ENCODE data around the gene MNT. TPM values are rescaled to one million over a fixed set of nuclear protein-coding genes. Genes with fewer than 3 reads are reported as not detected.

MNT gene
- polyA plus RNA-seq, 6 donors from 2014 or later: 0.60 to 1.3 (median 0.90) TPM

DNA sequence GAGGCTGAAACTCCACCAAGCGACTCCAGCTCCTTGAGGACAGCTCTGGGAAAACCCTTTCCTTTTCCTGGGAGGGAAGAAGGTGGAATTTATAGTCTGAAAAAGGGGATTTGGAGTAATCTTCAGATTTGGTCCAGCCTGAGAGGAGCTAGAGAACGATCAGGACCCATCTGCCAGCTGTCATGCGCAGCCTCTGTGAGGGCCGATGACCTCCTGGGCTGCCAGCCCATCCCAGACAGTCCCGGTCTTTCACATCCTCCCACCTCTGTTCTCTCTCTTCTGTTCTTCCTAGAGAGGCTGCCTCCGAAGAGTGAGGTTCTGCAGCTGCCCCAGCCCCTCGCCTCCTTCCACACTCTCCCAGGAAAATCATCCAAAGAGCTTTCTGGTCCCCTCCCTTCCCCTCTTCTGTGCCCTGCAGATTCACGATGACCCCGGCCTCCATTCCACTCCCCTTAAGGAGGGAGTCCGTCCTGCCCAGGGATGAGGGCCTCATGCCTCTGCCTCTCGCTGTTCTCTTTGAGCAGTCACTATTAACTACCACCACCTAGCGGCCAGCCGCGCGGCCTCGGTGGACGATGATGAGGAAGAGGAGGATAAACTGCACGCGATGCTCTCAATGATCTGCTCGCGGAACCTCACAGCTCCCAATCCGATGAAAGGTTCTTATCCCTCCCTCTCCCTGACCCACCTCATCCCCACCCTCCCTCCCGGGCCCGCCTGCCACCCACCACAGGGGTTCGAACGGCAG, 33.9 kb downstream of the MNT start:
- H3K9me3 Mint-ChIP-seq: no peaks in the 10 kb centered on the region
- peaks cover 0 to 6% (median 2%) of the 10 kb centered on the region in 3 donors for H3K4me1 Mint-ChIP-seq
- peaks cover 0 to 7% of the 10 kb centered on the region in 2 donors for H3K36me3 Mint-ChIP-seq
- no peak for DNase-seq
- no peaks in the 10 kb centered on the region for H3K27me3 Mint-ChIP-seq
- H3K27ac Mint-ChIP-seq: no peak overlapping the region
- H3K4me3 Mint-ChIP-seq: peak overlapping the region in 1 of 8 donors; percentile 76
- no peak for ATAC-seq (ENCODE audit: low read depth in 2 of 2)

DNA sequence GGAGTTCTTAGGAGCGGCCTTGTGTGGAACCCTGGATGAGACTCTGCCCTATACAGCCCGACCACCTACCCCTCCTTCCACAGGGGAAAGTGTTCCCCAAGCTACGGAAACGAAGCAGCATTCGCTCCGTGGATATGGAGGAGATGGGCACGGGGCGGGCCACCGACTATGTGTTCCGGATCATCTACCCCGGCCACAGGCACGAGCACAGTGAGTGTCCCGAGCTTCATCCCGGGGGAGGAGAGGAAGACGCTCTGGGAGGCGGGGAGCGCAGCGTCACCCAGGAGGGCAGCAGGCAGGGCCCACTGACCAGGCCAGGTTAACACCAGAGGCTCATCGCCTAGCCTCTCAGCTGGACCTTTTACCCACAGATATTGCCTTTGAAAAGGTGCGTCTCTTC, 35.7 kb downstream of the MNT start:
- Mint-ChIP-seq H3K27me3 (no peaks in the 10 kb centered on the region), H3K36me3 (peaks cover 0 to 14% of the 10 kb centered on the region in 2 donors), H3K4me3 (no peak overlapping the region), H3K27ac (no peak overlapping the region), H3K4me1 (peaks cover 0 to 4% (median 2%) of the 10 kb centered on the region in 3 donors), H3K9me3 (no peaks in the 10 kb centered on the region)
- ATAC-seq (ENCODE audit: low read depth in 2 of 2) (no peak), DNase-seq (no peak)

DNA sequence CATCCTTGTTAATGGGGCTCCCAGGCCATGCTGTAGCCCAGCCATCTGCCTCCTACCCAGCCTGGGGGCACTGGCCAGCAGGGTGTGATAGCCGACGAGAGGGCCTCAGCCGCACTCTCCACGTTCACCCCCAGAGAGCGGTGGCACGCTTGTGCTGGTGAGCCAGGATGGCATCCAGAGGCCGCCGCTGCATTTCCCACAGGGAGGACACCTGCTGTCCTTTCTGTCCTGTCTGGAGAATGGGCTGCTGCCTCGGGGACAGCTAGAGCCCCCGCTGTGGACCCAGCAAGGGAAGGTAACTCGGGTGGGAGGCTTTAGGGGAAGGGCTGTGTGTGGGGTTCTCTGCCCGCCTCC, 36.1 kb downstream of the MNT start:
- no peak overlapping the region for H3K4me3 Mint-ChIP-seq
- no peak for DNase-seq
- no peaks in the 10 kb centered on the region for H3K27me3 Mint-ChIP-seq
- no peak overlapping the region for H3K27ac Mint-ChIP-seq
- H3K36me3 Mint-ChIP-seq: peaks cover 0 to 14% of the 10 kb centered on the region in 2 donors
- no peaks in the 10 kb centered on the region for H3K9me3 Mint-ChIP-seq
- ATAC-seq (ENCODE audit: low read depth in 2 of 2): no peak
- peaks cover 0 to 2% (median 0%) of the 10 kb centered on the region in 3 donors for H3K4me1 Mint-ChIP-seq

DNA sequence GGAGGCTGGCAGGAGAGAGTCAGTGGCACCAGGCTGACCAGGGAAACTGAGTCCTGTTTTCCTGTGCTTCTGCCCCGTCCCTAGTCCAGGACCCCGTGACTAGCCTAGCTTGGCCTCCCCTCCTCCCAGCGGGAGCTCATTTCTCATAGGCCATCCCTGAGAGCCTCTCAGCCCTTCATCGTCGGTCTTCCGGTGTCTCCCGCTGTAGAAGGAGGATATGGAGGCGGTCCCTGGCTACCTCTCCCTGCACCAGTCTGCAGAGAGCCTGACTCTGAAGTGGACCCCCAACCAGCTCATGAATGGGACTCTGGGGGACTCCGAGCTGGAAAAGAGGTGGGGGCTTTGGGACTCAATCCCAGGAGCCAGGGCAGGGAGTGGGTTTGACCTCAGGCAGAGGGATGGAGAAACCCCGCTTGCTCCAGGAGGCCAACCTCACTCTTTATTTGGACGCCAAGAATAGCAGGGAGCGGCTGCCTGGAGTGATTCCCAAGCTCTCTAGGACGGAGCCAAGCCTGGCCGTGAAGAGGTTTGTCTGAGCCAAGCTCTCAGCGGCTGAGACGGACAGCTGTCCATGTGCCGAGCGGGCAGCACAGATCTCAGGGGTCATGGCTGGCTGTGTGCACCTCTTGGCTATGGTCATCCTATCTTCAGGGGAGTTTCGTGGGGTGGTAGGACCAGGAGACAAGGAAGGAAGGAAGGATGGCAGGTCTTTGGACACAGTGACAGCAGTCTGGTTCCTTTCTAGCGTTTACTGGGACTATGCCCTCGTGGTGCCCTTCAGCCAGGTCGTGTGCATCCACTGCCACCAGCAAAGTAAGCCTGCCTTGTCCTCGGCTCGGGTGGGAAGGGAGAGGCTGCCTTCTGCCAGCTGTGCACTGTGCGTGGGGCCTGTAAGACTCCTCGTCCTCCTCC, 36.8 kb downstream of the MNT start:
- DNase-seq: no peak
- no peak overlapping the region for H3K27ac Mint-ChIP-seq
- no peaks in the 10 kb centered on the region for H3K9me3 Mint-ChIP-seq
- peaks cover 0 to 2% (median 0%) of the 10 kb centered on the region in 3 donors for H3K4me1 Mint-ChIP-seq
- peak overlapping the region in 1 of 8 donors; percentile 20 for H3K4me3 Mint-ChIP-seq
- H3K36me3 Mint-ChIP-seq: peaks cover 0 to 14% of the 10 kb centered on the region in 2 donors
- no peaks in the 10 kb centered on the region for H3K27me3 Mint-ChIP-seq
- no peak for ATAC-seq (ENCODE audit: low read depth in 2 of 2)

DNA sequence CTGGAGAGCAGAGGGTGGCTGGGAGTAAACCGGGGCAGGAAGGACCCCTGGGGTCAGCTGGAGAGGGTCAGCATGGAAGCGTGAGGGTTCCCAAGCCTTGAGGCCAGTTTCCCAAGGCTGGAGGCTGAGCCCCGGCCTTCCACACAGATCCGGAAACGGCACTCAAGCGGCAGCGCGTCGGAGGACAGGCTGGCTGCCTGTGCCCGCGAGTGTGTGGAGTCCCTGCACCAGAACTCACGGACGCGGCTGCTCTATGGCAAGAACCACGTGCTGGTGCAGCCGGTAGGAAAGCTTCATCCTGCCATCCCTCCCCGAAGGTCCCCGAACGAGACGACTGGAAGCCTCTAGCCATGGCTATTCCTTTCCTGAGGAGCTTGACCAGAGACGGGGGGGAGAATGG, 37.5 kb downstream of the MNT start:
- DNase-seq: no peak
- no peaks in the 10 kb centered on the region for H3K9me3 Mint-ChIP-seq
- no peak for ATAC-seq (ENCODE audit: low read depth in 2 of 2)
- H3K27ac Mint-ChIP-seq: no peak overlapping the region
- peaks cover 0 to 14% of the 10 kb centered on the region in 2 donors for H3K36me3 Mint-ChIP-seq
- H3K4me1 Mint-ChIP-seq: peaks cover 0 to 2% (median 0%) of the 10 kb centered on the region in 3 donors
- no peaks in the 10 kb centered on the region for H3K27me3 Mint-ChIP-seq
- H3K4me3 Mint-ChIP-seq: no peak overlapping the region

DNA sequence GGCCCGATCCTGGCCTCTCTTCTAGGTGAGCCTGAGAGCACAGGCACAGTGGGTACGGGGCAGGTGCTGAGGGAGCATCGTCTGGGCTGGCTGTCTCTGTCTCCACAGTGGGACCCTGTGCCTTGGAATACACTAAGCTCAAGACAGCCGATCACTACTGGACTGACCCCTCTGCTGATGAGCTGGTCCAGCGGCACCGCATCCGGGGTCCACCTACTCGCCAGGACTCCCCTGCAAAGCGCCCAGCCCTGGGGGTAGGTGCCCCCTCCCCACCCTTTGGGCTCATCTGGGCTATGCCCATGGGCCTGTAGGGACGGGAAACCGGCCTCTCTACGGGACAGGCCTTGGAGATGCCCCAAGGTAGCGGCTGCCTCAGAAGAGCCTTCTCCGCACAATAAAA, 38.0 kb downstream of the MNT start:
- Mint-ChIP-seq H3K27me3 (no peaks in the 10 kb centered on the region), H3K36me3 (peaks cover 0 to 14% of the 10 kb centered on the region in 2 donors), H3K27ac (no peak overlapping the region), H3K4me3 (no peak overlapping the region), H3K4me1 (peaks cover 0 to 2% (median 0%) of the 10 kb centered on the region in 3 donors), H3K9me3 (no peaks in the 10 kb centered on the region)
- no peak for DNase-seq
- ATAC-seq (ENCODE audit: low read depth in 2 of 2): no peak

DNA sequence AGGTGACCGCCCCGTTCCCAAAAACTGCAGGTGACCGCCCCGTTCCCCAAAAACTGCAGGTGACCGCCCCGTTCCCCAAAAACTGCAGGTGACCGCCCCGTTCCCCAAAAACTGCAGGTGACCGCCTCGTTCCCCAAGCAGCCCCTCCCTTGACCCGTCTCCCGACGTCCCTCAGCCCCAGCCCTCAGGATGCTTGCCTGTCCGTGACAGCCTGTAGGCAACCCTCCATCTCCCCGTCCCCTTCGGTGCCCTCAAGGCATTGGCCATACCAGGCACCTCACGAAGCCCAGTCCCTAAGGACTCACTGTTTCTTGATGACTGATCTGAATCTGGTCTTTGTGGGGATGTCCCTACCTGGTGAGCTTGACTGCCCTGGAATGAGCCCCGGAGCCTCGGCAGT, 38.4 kb downstream of the MNT start:
- Mint-ChIP-seq H3K4me1 (peaks cover 0 to 2% (median 0%) of the 10 kb centered on the region in 3 donors), H3K27ac (no peak overlapping the region), H3K4me3 (no peak overlapping the region), H3K36me3 (peaks cover 0 to 14% of the 10 kb centered on the region in 2 donors), H3K27me3 (no peaks in the 10 kb centered on the region), H3K9me3 (no peaks in the 10 kb centered on the region)
- DNase-seq: no peak
- ATAC-seq (ENCODE audit: low read depth in 2 of 2): no peak

DNA sequence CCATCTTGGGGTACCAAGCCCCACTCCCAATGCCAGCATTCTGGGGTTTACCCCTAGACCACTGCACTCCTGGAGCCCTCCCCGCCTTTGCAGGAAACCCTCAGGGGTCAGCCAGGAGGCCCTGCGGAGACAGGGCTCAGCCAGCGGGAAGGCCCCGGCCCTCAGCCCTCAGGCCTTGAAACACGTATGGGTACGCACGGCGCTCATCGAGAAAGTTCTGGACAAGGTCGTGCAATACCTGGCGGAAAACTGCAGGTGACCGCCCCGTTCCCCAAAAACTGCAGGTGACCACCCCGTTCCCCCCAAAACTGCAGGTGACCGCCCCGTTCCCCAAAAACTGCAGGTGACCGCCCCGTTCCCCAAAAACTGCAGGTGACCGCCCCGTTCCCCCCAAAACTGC, 38.8 kb downstream of the MNT start:
- Mint-ChIP-seq H3K27me3 (no peaks in the 10 kb centered on the region), H3K36me3 (peaks cover 0 to 14% of the 10 kb centered on the region in 2 donors), H3K27ac (no peak overlapping the region), H3K4me1 (peaks cover 0 to 2% (median 0%) of the 10 kb centered on the region in 3 donors), H3K4me3 (no peak overlapping the region), H3K9me3 (no peaks in the 10 kb centered on the region)
- DNase-seq (no peak), ATAC-seq (ENCODE audit: low read depth in 2 of 2) (no peak)

DNA sequence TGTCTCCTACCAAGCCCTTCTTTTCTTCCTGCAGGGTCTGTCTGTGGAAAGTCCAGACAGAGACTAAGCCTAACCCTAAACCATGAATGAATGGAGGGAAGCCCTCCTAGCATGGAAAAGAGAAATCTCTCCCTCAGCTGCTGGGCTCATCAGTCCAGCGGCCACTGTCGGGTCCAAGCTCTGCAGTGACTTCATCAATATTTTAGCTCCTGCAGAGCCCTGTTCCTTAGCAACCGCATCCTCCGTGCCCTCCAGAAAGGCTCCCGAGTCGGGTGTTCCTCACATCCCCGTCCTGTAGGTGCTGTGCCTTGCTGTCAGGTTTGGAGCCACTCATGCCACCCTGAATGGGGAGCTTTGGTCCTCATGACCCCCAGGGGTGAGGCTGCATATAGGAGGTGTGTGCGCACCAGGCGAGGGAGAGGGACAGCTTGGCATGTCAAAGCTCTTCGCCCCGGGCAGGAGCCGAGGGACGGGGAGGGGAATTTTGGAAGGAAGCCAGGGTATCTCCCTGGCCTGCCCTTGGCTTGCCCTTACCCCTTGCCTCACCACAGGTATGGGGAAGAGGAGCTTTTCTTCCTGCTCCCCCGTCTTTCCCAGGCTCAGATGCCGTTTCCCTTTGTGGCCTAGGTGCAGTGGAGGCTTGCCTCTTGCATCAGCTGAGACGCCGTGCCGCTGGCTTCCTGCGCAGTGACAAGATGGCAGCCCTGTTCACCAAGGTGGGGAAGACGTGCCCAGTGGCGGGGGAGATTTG, 39.7 kb downstream of the MNT start:
- DNase-seq: no peak
- Mint-ChIP-seq H3K9me3 (no peaks in the 10 kb centered on the region), H3K4me3 (no peak overlapping the region), H3K27ac (peak overlapping the region in 2 of 6 donors; percentile 2 to 26), H3K27me3 (no peaks in the 10 kb centered on the region), H3K36me3 (peaks cover 0 to 14% of the 10 kb centered on the region in 2 donors), H3K4me1 (peaks cover 0 to 2% (median 0%) of the 10 kb centered on the region in 3 donors)
- no peak for ATAC-seq (ENCODE audit: low read depth in 2 of 2)

DNA sequence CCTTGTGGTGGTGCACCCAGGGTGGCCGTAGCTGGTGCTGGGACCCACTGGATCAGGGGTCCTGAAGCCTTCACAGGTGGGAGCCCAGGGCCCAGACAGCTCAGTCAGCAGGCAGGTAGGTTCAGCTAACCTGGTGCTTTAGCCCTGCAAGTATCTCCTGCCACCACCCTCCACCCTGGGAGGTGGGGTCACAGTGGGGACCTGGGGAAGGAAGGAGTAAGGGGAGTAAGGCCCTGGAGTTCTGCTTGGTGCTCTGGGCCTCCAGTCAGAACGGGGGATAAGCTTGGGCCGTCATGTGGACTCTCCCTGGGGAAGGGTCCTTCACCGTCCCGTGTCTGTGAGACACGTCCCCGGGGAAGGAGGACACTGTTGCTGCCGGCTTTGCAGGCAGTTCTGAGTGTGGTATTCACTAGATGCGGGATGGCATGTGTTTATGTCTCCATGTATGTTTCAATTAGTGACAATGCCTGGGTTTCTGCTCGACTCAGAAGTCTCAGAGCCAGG, 42.9 kb downstream of the MNT start:
- H3K9me3 Mint-ChIP-seq: no peaks in the 10 kb centered on the region
- H3K27me3 Mint-ChIP-seq: no peaks in the 10 kb centered on the region
- H3K36me3 Mint-ChIP-seq: peaks cover 0 to 14% of the 10 kb centered on the region in 2 donors
- no peak overlapping the region for H3K27ac Mint-ChIP-seq
- DNase-seq: no peak
- H3K4me3 Mint-ChIP-seq: no peak overlapping the region
- no peak for ATAC-seq (ENCODE audit: low read depth in 2 of 2)
- H3K4me1 Mint-ChIP-seq: peaks cover 0 to 4% (median 2%) of the 10 kb centered on the region in 3 donors

DNA sequence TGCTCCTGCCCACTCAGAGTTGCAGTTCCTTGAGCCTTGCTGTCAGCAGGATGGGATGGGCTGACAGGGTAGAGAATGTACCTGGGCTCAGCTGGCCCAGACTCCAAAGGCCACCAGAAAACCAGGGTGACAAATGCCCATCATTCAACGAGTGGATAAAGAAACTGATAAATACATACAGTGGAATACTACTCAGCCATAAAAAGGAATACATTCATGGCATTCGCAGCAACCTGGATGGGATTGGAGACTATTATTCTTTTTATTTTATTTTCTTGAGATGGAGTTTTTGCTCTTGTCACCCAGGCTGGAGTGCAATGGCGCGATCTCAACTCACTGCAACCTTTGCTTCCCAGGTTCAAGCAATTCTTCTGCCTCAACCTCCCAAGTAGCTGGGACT, 43.6 kb downstream of the MNT start:
- ATAC-seq (ENCODE audit: low read depth in 2 of 2) (no peak), DNase-seq (no peak)
- no peaks in the 10 kb centered on the region for H3K9me3 Mint-ChIP-seq
- H3K4me1 Mint-ChIP-seq: peaks cover 0 to 5% (median 2%) of the 10 kb centered on the region in 3 donors
- no peaks in the 10 kb centered on the region for H3K27me3 Mint-ChIP-seq
- peaks cover 0 to 7% of the 10 kb centered on the region in 2 donors for H3K36me3 Mint-ChIP-seq
- no peak overlapping the region for H3K4me3 Mint-ChIP-seq
- H3K27ac Mint-ChIP-seq: no peak overlapping the region

DNA sequence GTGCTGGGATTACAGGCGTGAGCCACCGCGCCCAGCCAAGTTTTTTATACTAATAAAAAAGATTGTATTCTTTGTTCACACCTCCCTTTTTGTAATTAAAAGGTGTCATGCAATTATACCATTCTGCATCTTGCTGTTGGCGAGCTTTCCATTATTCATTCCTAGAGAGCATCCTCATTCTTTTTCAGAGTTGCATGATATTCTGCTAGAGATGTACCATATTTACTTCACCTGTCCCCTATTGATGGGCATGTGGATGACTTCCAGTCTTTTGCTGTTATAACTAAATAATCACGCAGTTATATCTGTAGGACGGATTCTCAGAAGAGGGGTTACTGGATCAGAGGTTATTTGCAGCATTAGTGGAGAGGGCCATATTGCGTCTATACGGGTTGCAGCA, 46.5 kb downstream of the MNT start:
- no peaks in the 10 kb centered on the region for H3K9me3 Mint-ChIP-seq
- H3K4me3 Mint-ChIP-seq: no peak overlapping the region
- no peaks in the 10 kb centered on the region for H3K27me3 Mint-ChIP-seq
- no peak overlapping the region for H3K27ac Mint-ChIP-seq
- no peaks in the 10 kb centered on the region for H3K36me3 Mint-ChIP-seq
- ATAC-seq (ENCODE audit: low read depth in 2 of 2) (no peak), DNase-seq (no peak)
- H3K4me1 Mint-ChIP-seq: peaks cover 0 to 7% (median 0%) of the 10 kb centered on the region in 3 donors

DNA sequence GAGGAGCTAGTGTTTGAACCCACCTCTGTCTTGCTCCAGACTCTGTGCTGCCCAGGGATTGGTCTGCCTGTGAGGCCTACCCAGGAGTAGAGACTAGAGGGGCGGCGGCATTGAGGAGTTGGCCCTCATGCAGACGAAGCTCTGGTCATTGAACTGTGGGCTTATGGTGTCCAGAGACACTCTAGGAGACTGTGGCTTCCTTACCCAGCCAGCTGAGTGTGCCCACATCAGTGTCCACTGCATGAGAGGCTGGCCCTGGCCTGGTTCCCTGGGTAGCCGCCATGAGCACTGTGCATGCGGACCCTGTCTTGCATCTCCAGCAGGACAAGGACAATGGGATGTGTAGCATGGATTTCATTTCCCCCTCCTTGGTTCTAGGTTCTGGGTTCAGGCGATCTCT, 49.6 kb downstream of the MNT start:
- no peaks in the 10 kb centered on the region for H3K36me3 Mint-ChIP-seq
- no peaks in the 10 kb centered on the region for H3K27me3 Mint-ChIP-seq
- DNase-seq: no peak

More for the DNA sequence above, 49.6 kb downstream of the MNT start:
- Mint-ChIP-seq H3K9me3 (no peaks in the 10 kb centered on the region), H3K4me3 (no peak overlapping the region), H3K4me1 (peaks cover 0 to 7% (median 0%) of the 10 kb centered on the region in 3 donors), H3K27ac (no peak overlapping the region)
- ATAC-seq (ENCODE audit: low read depth in 2 of 2): no peak
